GM10847 (cell line): ENCODE data around the gene PCYT2.

Source experiments
- POLR2A ChIP-seq: IDR thresholded peaks from 2 replicates; pipeline ENCODE4 v1.6.1; 2011; ENCODE audit not compliant: insufficient read length; ENCODE audit errors: extremely low read depth

The PCYT2 gene

DNA sequence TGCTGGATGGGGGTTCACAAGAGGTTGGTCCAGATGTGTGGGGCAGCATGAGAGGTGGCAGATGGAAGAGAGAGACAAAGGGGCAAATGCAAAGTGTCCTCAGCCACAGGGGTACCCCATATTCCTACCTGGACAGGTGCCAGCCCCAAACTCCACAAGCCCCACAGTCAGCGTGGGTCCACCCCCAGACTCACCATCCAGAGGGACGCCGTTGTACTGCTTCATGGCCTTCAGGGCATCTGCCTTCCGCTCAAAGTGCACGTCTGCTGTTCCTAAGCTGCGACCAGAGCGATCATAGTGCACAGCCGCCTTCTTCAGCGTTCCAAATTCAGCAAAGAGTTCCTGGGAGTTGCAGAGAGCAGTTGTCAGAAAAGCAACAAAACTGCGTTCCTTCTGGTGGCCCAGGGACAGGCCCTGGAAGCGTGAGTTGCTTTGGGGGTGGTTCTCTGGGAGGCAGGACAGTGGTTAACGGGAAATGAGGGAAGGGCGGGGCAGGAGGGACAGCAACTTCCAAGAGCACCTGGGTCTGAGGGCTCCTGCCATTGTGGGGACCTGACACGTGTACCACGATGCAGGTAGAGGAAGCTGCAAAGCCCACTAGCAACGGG is 22.1 kb downstream of the PCYT2 start:
- TF ChIP-seq POLR2A, result no peak

- no peak for TF ChIP-seq POLR2A
Observed at GRCh38 chr17:81888105-81888987, 22.9 kb downstream of the PCYT2 start.

GRCh38 chr17:81885869-81886548 is 25.2 kb downstream of the PCYT2 start:
- no peak for TF ChIP-seq POLR2A

GRCh38 chr17:81885454-81885853 is 25.7 kb downstream of the PCYT2 start:
- no peak for TF ChIP-seq POLR2A

- TF ChIP-seq POLR2A, result no peak
Observed at GRCh38 chr17:81884968-81885367, 26.2 kb downstream of the PCYT2 start.

DNA sequence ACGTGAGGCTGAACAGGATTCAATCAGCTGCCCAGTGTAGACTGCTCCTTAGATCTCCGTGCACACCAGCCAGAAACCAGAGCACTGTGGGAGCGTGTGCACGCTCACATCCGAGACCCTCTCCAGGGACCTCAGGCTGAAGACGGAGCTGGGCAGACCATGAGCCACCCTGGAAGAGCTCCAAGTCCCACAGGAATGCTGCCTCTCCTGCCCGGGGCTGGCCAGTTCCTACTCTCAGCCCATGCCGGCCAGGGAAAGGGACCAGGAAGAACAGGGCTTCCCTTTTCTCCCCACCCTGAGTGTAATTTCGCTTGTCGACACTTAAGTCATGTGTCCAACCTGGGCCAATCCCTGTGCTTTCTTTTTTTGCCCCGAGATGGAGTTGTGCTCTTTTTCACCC is 26.7 kb downstream of the PCYT2 start:
- TF ChIP-seq POLR2A, result no peak

DNA sequence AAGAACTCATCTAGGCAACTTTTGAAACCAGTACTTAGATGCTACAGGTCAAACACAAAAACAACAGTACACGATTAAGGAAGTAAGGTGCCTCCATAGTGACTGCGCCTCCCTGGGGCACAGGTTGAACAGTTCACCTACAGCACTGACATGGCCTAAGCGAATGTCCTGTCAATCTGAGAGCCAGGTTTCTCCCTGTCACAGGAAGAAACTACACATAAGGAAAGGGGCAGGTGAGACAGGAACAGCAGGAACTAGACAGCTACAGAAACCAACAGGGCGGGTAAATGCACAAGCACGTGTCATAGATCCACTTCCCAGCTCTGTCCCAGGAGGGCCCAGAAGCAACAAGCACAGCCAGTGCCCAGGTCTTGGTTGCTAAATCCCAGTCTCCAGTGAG is 32.1 kb downstream of the PCYT2 start:
- TF ChIP-seq POLR2A, result no peak

DNA sequence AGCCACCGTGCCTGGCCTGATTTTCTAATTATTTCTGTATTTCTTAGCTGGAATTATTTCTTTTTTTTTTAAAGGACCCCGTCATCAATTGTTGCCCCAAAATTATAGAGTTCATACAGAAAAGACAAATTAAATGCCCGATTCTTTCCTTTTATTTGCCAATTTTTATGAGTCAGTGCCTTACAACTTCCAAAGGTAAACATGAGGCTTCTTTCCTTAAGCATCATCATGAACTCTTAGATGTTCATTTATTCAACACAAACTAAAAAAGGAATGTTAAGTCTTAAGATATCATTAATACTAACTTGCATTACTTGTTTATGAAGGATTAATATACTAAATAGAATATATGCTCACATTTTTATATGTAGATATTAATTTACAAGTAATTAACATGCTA is 32.9 kb downstream of the PCYT2 start:
- no peak for TF ChIP-seq POLR2A

GRCh38 chr17:81877569-81877968 is 33.6 kb downstream of the PCYT2 start:
- no peak for TF ChIP-seq POLR2A

- peak; percentile 87 for TF ChIP-seq POLR2A
Observed at GRCh38 chr17:81871387-81872230, 39.6 kb downstream of the PCYT2 start.

GRCh38 chr17:81870981-81871386 is 40.2 kb downstream of the PCYT2 start, which contains the start of gene ARHGDIA:
ARHGDIA (minus strand) TSS chr17:81871337; CDS start chr17:81869930, 1,407 bp downstream.
- TF ChIP-seq POLR2A, result no peak

DNA sequence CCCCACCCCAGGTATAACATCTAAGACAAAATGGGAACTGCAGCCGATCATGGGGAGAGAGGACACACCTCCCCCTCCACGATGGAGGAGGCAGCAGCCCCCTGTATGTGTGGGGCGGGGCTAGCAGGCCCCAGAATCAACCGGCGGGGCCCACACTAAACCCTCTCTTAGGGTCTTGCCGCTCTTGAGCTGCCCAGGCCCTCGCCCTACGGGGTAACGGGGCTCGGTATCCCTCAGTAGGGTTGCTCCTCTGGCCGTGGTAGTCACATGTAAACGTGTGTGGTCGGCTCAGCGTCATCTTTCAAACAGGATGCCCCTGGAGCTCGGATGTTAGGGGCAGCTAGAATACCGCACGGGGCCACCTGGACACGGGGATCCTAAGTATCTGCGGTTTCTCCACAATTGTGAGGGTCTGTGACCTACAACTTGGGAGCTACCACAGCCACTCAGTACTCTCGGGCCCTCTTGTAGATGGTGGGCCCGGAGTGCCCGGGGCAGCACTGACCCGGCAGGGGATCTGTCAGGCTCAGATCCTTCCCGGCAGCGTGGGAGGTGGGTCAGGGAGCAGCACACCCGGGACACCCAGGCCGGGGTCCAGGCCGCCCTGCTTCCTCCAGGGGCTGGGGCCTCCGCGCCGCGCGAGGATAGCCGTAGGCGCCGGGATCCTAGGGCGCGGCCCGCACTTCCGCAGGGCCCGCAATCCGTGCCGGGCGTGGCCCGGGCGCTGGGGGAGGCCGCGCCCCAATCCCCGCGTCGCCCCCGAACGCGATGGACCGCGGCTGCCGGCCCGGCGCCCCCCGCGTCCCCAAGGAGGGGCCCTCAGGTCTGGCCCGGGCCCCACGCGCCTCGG is 40.8 kb downstream of the PCYT2 start:
- no peak for TF ChIP-seq POLR2A

DNA sequence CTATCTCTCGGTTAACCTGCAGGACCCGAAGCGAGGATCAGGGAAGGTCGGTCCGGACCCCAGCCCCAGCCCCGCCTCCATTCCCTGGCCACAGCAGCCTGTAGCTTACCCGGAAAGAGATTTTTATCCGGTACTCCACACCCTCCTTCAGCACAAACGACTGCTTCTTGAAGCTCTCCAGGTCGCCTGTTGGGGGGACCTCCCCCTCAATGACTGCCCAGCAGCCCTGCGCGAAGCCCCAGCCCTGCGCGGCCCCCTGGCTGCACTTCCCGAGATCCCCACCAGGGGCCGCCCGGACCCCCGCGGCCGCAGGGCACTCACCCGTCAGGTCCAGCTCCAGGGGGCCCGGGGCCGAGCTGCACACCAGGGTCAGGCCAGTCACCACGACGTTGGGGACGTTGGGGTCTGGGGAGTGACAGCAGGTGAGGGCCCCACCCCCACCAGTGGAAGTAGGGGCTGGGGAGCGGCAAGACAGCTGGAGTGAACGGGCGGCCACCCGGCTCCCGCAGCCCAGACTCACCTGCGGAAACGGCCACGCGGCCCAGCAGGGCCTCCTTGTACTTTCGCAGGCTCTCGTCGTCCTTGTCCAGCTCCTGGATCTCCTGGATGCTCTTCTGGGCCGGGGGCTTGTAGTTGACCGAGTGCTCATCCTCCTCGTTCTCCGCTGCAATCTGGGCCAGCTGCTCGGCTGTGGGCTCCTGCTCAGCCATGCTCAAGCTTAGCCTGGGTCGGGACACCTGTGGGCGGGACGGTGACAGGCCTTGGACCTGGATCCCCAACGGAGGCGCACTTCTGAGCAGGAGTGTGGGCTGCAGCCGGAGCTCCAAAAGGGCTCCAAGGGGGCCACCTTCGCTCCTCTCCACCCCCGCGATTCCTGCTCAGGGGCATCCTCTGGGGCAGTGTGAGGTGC is 41.7 kb downstream of the PCYT2 start:
- TF ChIP-seq POLR2A, result peak; percentile 23
